ENCODE measurements around the gene TMEM132E.

The TMEM132E gene

DNA sequence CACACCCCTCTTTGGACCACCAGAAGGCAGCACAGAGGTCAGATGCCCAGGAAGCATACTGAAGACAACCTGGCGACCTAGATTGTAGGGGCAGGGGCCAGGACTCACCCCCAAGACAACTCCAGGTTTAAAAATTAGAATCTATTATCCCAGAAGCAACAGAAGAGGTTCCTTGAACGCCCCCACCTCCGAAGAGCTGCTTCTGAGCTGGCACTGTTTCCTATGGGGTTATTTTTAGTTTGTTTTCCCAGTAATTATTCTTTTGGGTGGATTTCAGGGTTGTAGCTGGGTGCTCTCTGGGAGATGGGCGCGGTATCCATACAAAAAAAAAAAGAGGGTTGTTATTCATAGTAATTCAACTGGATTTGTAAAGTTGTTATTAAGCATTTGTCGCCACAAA is 10.4 kb upstream of the TMEM132E start:
- no peak for DNase-seq (ENCODE audit: low read depth in 3 of 3)

DNA sequence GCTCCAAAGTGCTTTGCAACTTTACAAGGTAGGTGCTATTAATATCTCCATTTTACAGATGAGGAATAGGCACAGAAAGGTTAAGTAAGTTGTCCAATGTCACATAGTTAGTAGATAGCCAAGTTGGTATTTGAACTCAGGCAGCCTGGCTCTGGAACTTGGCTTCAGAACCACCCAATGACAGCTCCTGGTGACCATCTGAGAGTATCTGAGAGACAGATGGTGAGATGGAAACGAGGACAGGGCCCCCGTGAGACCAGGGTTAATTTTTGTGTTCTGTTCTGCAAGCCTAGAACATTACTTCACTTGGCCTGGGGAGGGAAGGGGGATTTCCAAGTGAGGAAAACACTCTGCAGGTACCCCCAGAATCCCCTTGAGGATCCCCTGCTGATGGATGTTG is 9.8 kb upstream of the TMEM132E start:
- no peak for DNase-seq (ENCODE audit: low read depth in 3 of 3)

DNA sequence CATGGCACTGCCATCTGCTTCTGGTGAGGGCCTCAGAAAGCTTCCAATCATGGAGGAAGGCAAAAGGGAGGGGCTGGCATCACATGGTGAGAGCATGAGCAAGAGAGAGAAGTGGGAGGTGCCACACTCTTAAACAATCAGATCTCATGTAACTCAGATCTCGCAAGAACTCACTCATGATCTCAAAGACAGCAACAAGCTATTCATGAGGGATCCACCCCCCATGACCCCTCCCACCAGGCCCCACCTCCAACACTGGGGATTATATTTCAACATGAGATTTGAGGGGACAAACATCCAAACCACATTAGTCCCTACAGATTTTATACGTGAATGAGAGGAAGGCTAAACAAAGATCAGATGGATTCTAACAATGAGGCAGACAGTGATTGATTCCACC is 8.9 kb upstream of the TMEM132E start:
- DNase-seq (ENCODE audit: low read depth in 3 of 3), result no peak

DNA sequence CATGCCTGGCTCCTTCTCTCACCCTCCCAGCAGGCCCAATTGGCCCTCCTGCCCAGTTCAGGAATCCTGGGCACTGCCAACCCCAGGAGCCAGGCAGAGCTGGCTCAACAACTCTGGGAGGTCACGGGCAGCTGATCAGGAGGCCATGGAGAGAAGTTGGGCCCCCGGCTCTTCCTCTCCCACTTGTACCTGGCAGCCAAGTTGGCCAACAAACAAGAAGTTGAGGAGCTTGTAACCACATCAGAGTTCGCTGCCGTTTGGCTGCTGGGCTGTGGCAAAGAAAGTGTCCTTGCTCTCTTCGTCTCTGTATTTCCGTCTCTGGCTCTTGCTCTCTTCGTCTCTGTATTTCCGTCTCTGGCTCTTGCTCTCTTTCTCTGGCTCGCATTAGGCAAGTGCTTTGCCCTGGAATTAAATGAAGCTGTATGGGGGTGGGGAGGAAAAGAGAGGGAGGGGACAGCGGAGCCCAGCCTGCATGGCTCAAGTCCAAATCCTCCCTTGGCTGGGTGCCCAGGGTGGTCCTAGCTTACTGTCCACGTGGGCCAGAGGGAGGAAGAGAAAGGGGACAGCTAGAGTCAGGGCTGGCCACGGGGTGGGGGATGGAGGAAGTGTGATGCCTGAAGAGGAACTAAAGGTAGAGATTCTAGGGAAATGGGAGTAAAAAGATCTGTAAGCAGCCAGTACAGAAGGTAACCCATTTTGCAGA is 7.8 kb upstream of the TMEM132E start:
- DNase-seq (ENCODE audit: low read depth in 3 of 3), result no peak

DNA sequence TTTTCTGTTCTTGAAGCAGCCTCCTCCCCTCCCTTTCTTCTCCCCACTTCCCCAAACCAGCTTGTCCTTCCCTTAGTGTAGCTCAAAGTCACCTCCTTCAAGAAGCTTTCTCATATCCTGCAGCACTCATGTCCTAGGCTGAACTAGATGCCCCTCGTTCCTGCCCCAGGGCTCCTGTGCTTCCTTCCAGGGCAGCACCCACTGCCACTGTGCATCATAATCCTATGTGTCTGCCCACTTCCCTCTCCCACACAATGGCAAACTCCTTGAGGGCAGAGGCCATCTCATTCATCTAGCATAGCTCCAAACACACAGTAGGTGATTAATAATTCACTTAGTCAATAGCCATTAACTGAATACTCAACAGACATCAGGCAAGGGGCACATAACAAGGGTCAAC is 6.9 kb upstream of the TMEM132E start:
- DNase-seq (ENCODE audit: low read depth in 3 of 3), result no peak

DNA sequence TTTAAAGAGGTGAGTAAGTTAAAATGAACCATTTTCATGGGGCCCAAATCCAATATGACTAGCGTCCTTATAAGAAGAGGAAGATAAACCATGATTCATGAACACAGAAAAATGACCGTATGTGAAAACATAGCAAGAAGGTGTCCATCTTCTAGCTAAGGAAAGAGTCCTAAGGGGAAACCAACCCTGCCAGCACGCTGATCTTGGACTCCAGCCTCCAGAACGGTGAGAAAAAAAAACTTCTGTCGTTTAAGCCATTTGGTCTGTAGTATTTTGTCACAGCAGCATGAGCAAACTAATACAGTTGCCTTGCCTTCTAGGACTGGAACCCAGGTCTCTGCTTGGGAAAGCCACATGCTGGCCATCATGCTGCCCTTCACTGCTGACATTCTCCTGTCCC is 4.2 kb upstream of the TMEM132E start:
- no peak for DNase-seq (ENCODE audit: low read depth in 3 of 3)

DNA sequence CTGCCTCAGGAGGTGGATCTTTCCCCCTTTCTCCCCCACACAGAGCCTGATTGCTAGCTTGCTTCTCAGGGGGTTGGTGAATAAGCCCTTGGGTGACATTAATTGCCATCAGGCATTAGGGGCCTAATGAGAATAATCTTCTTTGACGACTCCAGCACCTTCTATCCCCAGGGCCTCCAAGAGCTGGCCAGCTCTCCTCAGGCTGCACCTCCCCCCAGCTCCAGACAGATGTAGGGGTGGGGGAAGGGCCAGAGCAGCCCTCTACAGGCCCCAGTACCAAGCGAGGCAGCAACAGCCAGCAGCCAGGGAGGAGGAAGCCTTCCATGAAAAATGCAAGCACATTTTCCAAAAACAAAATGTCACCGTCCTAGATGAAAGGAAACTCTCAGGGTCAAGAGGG is 1.4 kb upstream of the TMEM132E start:
- DNase-seq (ENCODE audit: low read depth in 3 of 3), result no peak

DNA sequence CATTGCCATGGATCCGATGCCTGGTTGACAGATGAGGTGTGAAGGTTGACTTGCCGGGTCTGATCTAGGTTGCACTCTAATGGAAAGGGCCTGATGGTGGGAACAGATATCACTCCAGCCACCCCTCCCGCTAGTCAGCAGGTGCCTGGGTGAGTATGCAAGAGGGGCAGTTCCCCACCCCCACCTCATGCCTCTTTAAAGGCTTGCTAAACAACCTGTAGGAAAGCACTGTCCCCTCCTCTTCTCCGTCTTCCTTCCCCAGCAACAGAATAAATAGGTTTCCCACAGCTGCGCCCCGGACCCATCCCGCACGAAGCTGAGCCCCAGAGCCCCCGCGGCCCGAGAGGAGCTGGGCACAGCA is 746 bp upstream of the TMEM132E start:
- no peak for DNase-seq (ENCODE audit: low read depth in 3 of 3)

DNA sequence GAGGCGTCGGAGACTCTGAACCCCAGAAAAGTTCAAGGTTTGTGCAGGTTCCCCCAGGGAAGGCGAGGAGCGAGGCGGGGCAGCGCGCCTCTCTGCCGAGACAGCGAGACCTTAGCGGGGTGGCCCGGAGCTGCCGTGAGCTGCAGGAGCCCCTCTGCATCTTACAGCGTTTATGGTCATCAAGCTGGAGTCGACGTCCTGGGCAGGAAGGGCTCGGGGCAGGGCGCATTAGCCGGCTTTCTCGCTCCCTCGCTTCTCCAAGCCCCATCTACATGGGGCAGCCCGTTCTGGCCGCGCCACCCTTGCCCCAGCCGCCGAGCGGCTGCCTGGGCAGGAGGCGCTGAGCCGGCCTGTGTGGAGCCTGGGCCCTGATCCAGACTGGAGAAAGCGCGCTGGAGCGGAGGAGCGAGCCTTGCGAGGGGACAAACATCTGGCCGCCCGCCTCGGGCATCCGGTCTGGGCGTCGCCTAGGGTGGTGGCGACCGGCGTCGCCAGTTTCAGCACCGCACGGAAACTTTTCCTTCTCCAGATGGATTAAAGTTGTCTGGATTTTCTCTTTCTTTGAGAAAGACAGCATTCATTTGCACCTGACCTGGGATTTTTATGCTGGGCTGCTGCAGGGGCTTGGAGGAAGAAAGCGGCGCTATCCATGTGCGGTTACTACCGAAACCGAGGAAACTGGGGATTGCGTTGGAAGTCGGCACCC is 750 bp downstream of the TMEM132E start:
- no peak for DNase-seq (ENCODE audit: low read depth in 3 of 3)

DNA sequence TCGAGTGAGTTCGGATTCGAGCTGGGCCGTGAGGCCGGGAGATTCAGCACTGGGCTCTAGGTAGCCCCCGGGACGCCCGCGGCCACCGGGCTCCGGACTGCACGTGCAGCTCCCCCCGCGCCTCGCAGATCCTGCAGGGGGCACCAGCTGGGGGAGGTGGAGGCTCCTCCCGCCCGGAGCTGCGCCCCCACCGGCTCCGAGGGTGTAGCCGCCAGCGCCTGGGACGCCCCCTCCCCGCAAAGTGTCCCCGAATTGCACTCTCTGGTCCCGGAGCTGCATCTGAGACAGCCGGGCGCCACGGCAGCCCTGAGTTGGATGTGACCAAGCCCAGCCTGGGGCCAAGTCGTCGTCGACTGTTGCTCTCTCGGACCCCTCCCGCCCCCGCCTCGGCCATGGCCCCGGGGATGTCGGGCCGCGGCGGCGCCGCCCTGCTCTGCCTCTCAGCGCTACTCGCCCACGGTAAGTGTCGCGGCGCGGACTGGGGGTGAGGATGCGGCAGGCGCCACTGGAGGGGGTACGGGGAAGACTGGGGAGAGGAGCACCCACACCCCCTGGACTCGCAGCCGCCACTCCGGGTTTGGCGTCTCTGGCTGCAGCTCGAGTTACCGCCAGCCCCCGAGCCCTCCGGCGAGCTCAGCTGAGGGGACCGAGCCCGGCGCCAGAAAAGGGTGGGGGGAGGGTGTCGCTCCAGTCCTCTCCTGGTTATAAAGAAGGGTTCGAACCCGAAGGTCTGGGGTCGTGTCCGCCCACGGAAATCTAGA is 1.5 kb downstream of the TMEM132E start:
- no peak for DNase-seq (ENCODE audit: low read depth in 3 of 3)

DNA sequence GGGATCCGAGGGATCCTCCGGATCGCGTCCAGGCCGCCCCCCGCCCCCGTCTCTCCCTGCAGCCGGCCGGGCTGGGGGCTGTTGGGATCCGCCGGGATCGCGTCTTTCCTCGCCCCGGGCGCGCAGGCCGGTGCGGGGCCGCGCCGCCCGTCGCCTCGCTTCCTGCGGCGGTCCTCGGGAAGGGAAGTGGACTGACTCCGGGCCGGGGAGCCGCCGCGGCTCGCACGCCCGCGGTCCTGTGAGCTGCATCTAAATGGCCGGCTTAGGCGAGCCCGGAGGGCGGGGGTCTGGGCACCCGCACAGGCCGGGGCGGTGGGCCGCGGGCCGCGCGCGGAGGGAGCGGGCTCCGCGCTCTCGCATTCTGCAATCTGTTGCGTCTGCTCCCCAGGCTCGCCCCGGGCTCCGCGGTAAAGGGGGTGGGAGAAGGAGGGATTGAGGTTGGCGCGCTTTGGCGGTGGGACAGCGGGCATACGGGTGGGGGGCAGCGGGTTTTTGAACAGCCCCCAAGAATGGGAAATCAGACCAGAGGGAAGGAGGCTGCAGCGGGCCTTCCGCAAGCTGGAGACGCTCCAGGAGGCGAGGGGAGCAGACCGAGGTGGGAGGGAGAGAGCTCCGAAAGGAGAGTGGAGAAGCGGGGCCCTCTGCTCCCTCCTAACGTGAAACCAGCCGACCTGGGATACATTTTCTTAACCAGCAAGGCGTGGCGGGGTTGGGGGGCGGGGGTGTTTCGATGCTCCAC is 2.2 kb downstream of the TMEM132E start:
- no peak for DNase-seq (ENCODE audit: low read depth in 3 of 3)

DNA sequence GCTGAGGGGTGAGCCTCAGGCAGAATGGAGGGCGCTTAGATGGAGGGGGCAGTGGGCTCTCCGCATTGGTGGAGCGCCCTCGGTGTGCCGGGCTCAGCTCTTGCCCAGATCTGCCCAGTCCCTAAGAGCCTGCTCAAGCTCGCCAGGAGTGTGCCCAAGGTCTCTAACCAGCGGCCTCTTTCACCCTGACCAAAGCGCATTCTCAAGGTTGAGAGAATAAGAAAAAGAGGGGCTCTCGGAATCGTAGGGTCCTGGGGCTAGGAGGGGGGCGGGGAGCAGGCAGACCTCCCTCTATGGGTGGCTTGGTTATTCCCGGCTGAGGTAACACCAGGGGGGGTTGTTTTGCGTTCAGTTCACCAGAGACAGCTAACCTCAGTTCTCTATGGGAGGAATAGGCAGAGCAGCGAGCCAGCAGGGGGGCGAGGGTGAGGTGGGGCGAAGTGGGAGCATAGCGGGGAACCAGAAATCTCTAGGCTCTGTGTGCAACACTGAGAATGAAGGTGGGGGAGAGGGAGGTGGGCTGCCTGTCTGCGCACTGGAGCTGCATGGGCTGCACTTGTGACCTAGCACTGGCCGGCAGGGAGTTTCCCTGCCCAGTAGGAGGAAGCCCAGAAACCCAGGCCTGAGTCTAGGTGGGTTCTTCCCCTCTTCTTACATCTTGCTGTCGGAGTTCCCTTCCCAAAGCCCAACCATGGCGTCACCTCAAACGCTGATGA is 3.0 kb downstream of the TMEM132E start:
- DNase-seq (ENCODE audit: low read depth in 3 of 3), result no peak

DNA sequence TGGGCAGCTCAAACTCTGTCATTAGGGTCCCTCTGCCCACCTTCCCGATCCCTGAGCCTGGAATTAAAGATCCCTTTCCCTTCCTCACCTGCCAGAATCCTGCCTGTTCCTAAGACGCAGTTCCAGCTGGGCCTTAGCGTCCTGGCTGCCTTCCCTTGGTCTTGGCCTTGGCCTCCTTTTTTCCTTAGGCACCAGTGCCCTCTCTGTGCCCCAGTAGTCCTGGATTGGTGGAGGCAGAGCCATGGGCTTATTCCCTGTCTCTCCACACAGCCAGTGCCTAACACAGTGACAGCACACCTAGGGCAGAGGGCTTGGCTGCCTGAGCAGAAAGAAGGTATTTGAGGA is 3.5 kb downstream of the TMEM132E start:
- no peak for DNase-seq (ENCODE audit: low read depth in 3 of 3)

DNA sequence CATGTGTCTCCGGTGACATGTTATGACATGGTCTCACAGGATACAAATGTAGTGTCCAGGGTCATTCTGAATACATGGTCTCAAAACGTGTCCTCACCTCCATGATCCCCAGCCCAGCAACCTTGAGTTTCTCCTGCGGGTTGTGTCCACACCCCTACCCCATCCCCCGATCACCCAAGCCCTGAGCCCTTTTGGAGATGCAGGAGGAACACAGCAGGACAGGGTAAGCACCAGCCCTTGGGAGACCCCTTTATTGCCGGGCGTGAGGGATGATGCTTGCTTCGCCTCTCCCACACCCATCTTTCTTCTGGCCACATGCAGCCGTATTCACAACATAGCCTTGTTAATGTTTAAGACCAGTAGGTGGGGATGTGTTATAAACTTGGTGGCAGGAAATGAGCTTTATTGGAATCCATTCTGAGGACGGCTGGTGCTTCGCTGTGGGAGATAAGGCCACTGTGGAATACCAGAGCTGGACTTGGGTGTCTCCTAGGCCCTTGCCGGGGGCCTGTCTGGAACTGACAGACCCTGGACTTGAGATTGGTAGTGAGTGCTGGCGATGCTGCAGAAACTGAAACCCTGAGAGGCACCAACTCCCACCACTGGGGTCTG is 5.5 kb downstream of the TMEM132E start:
- no peak for DNase-seq (ENCODE audit: low read depth in 3 of 3)

DNA sequence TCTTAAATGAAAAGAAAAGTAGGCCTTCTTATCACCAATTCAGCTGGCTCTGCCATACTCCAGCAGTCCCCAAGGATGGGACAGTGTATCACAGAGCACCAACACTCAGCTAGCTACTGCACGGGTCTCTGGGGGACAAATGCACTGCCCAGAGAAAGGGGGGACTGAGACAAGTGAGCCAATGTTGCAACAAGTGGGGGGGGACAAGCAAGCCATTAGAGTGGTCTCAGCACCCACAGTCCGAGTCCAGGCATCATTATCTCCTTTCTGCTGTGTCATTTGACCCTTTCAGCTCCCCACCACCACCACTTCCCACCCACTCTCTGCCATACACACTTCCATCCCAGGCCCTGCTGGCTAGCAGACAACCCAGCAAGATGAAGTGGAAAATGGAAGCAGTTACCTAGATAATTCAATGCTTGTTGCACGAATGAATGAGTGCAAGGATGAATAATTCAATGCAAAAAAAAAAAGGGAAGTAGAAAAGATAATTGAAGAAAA is 7.0 kb downstream of the TMEM132E start:
- DNase-seq (ENCODE audit: low read depth in 3 of 3), result no peak

DNA sequence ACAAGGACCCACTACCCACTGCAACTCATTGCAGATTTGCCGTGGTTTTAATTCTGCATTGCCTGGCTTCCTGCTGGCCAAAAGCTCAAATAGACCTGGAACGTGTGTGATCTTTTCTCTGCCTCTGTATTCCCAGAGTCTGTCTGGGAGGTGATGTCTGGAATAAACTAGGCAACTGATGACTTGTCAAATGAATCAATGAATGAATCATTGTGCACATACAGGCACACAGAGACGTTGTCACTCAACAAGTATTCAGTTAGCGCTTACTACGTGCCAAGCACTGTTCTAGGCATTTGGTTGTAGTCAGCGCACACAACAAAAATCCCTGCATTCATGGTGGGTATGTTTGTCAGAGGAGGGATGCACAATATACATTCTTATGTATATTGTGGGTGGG is 8.9 kb downstream of the TMEM132E start:
- no peak for DNase-seq (ENCODE audit: low read depth in 3 of 3)

DNA sequence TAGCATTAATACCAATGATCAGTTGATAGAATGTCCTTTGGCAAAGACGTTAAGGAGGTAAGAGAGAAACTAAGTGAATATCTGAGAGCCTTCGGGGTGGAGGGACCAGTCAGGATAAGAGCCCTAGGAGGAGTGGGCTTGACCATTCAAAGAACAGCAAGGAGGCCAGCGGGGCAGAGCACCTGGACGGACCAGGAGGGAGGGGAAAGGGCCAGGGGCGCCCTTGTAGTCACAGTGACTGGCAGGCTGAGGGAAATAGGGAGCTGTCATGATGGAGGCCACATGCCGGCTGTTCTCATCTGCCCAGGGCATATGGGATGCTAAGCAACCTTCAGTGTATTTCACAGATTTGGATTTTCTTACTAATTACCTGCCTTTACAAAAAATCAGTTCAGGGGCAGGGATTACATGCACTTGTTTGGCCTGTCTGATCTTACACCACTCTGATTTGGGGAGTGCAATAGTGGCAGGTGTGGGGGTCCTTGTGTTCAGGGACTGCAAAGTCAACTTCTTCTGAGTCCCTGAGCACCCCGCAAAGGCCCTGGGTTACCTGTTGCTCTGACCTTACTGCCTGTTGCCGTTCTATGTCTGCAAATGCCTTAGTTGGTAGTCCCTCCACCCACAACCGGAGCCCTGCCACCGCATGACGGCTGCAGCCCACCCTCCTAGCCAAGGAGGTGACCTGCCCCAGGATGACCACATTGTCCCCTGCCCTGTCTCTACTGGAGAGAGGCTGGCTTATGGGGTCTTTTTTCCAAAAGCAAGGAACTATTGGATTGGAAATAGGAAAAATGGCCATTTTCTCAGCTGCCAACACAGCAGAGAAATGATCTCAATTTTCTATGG is 10.0 kb downstream of the TMEM132E start:
- no peak for DNase-seq (ENCODE audit: low read depth in 3 of 3)

DNA sequence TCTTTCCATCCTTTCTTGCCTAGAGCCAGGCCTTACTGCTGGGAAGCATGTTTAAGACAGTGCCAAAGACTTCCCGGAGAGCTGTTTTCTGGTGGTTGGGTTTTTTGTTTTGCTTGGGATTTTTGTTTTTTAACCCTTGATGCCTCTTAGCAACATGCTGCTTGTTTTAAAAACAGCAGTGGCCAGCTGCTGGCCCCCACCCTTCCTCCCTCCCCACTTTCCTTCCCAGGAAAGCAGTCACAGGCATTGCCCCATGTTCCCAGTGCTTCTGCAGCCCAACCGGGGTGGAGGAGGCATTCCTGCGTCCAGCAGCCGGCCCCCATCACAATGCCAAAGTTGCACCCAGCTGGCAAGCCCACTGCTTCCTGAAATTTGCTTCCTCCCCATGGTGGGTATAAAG is 12.6 kb downstream of the TMEM132E start:
- no peak for DNase-seq (ENCODE audit: low read depth in 3 of 3)

DNA sequence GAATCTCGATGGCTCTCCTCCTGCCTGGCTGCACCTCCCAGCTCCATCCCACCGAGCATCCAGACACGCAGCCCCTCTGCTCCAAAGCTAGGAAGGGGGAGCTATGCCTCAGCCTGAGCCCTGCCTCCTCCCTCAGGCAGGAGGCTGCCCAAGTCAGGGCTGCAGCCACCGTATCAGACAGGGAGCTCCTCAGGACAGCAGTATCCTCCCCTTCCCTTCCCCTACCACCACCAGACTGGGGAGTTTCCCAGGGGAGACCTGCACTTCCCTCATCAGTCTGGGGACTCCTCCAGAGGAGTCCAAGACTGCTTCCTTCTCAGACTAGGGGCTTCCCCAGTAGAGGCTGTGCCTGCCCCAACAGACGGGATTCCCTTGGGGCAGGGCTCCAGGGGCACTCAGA is 17.5 kb downstream of the TMEM132E start:
- no peak for DNase-seq (ENCODE audit: low read depth in 3 of 3)

DNA sequence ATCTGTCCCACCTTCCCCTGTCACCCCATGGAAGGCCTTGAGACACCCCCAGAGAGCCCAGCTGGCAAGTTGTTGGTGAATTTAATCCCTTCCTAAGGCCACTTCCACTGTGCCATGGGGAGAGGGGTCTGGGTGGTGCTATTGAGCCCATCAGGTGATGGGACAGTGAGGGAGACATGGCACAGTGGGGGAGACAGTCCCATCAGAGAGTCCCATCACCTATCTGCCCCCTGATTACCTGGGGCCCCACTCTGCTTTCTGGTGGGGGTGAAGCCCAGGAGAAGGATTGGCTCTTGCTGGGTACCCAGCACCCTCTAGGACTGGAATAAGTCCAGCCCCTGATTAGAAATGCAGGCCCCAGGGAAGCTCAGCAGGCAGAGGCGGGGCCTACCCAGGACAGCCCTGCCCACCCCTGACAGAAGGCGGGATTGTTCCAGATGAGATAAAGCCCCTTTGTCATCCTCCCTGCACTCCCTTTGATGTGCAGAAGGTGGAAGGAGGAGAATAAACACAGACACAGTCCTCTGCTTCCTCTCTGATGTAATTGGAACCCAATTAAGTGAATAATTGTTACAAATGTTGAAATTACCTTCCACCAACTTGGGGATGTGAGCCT is 18.9 kb downstream of the TMEM132E start:
- DNase-seq (ENCODE audit: low read depth in 3 of 3), result no peak

Measured in stimulated activated CD4-positive, alpha-beta T cell treated with anti-CD3 and anti-CD28 coated beads, TNF-alpha, amount 100 ng/mL, for 4 hours (primary cell).